Endothelial cell of umbilical vein (primary cell): ENCODE measurements around the gene MEF2A. TPM values are rescaled to one million over a fixed set of nuclear protein-coding genes. Genes with fewer than 3 reads are reported as not detected.

Experiments used
- BruUV-seq: library from RNA; stranded (reverse); fragments of 400-500 nt; replicated peaks from 2 replicates; lab custom pipeline; 2021; lab: Mats Ljungman, UMichigan
- CTCF ChIA-PET: fragments of 300-600, 350-600 bp; sonication (Branson Sonifier 250); formaldehyde crosslinking; loops from one replicate; lab custom pipeline; 2021; ENCODE audit warnings: antibody characterized with exemption, inconsistent platforms; lab: Charles Lee
- POLR2A ChIA-PET: fragments of 300-600, 350-600 bp; sonication (Branson Sonifier 250); formaldehyde crosslinking; loops from one replicate; lab custom pipeline; 2021; ENCODE audit warnings: antibody characterized with exemption, inconsistent platforms; lab: Charles Lee
- DNase-seq: peaks from one replicate; pipeline ENCODE4 v3.0.0-alpha.2; 2011; ENCODE audit warnings: low read depth, low spot score
- FAIRE-seq: peaks from 2 replicates; lab custom pipeline; 2011; peaks lifted over from hg19 to GRCh38; lab: Jason Lieb, UNC
- H2AFZ ChIP-seq: 2 replicates; pipeline ENCODE4 v1.6.0; 2012; ENCODE audit warnings: low read depth, low read length, control low read depth, inconsistent platforms
- H3K27ac ChIP-seq: 2 replicates; pipeline ENCODE4 v1.5.1; 2011; ENCODE audit warnings: low read depth, mild to moderate bottlenecking, control low read depth, low read length, moderate library complexity; ENCODE audit not compliant: insufficient read depth
- H3K27me3 ChIP-seq, 2 experiments: 2 replicates each; pipeline versions ENCODE4 v1.6.0 to v1.6.1; 2011; ENCODE audit warnings: low read length in 2 of 2, mixed read lengths in 1 of 2; ENCODE audit not compliant: control insufficient read depth in 2 of 2, insufficient read depth in 2 of 2
- H3K36me3 ChIP-seq, 2 experiments: 2 replicates in 1 of 2; 3 replicates in 1 of 2; pipeline ENCODE4 v1.5.1; 2011; ENCODE audit warnings: low read length in 2 of 2, mild to moderate bottlenecking in 1 of 2, moderate library complexity in 1 of 2; ENCODE audit not compliant: control insufficient read depth in 2 of 2, insufficient read depth in 2 of 2; ENCODE audit errors: extremely low read depth in 1 of 2
- H3K4me1 ChIP-seq: 3 replicates; pipeline ENCODE4 v1.5.1; 2011; ENCODE audit warnings: mild to moderate bottlenecking, low read length; ENCODE audit not compliant: control insufficient read depth, insufficient read depth; ENCODE audit errors: extremely low read depth
- H3K4me2 ChIP-seq: 2 replicates; pipeline ENCODE4 v1.6.1; 2011; ENCODE audit warnings: low read length, control low read depth, mixed read lengths; ENCODE audit not compliant: insufficient read depth
- H3K4me3 ChIP-seq, 3 experiments: fragments of 200-600 bp in 1 of 3; sonication (generic), shearing (Covaris generic) in 1 of 3; replicated peaks in 1 of 3; 2 replicates each; pipeline ENCODE4 v1.5.1; 2011 to 2016; ENCODE audit warnings: control low read depth in 3 of 3, low read length in 3 of 3, mild to moderate bottlenecking in 2 of 3, inconsistent platforms in 1 of 3, low read depth in 1 of 3, moderate library complexity in 1 of 3; ENCODE audit not compliant: insufficient read depth in 1 of 3
- H3K79me2 ChIP-seq: 2 replicates; pipeline ENCODE4 v1.6.0; 2012; ENCODE audit warnings: low read length, inconsistent platforms; ENCODE audit not compliant: control insufficient read depth, insufficient read depth
- H3K9ac ChIP-seq: replicated peaks from 2 replicates; pipeline ENCODE3; 2011; ENCODE audit warnings: low read length, control low read depth; ENCODE audit not compliant: insufficient read depth; ENCODE audit errors: extremely low read depth
- H3K9me1 ChIP-seq: replicated peaks from 3 replicates; pipeline ENCODE4 v1.6.0; 2011; ENCODE audit warnings: mild to moderate bottlenecking, low read length; ENCODE audit not compliant: control insufficient read depth, insufficient read depth; ENCODE audit errors: extremely low read depth
- H3K9me3 ChIP-seq: replicated peaks from 2 replicates; pipeline ENCODE4 v1.5.1; 2012; ENCODE audit warnings: low read length, inconsistent platforms; ENCODE audit not compliant: control insufficient read depth, insufficient read depth
- H4K20me1 ChIP-seq: replicated peaks from 2 replicates; pipeline ENCODE3; 2011; ENCODE audit warnings: mild to moderate bottlenecking, low read length; ENCODE audit not compliant: control insufficient read depth, insufficient read depth; ENCODE audit errors: extremely low read depth
- CTCF ChIP-seq, 2 donors: IDR thresholded peaks; 1 replicate in 1 of 2; 2 replicates in 1 of 2; pipeline ENCODE4 v1.5.1; 2011; ENCODE audit warnings: low read length in 2 of 2, mild to moderate bottlenecking in 2 of 2, moderate library complexity in 2 of 2, control low read depth in 1 of 2, inconsistent platforms in 1 of 2, low read depth in 1 of 2; ENCODE audit not compliant: insufficient read depth in 1 of 2; ENCODE audit errors: extremely low read depth in 1 of 2
- EZH2 ChIP-seq: IDR thresholded peaks from 2 replicates; pipeline ENCODE4 v1.6.1; 2012; ENCODE audit warnings: borderline replicate concordance, low read depth, mild to moderate bottlenecking, moderate library complexity, low read length, inconsistent platforms; ENCODE audit not compliant: severe bottlenecking
- FOS ChIP-seq: IDR thresholded peaks from 2 replicates; pipeline ENCODE4 v1.6.1; 2011; ENCODE audit warnings: mild to moderate bottlenecking, low read length, moderate library complexity, borderline replicate concordance; ENCODE audit not compliant: insufficient read depth
- GATA2 ChIP-seq: IDR thresholded peaks from 2 replicates; pipeline ENCODE4 v1.7.0; 2011; ENCODE audit warnings: low read depth, mild to moderate bottlenecking, moderate library complexity, mixed read lengths, low read length; ENCODE audit not compliant: insufficient read length, insufficient read depth
- JUN ChIP-seq: IDR thresholded peaks from 2 replicates; pipeline ENCODE4 v1.6.1; 2011; ENCODE audit warnings: borderline replicate concordance, low read depth; ENCODE audit not compliant: insufficient read length, insufficient read depth
- MAX ChIP-seq: IDR thresholded peaks from 2 replicates; pipeline ENCODE4 v1.6.1; 2011; ENCODE audit not compliant: insufficient read depth, insufficient read length
- MYC ChIP-seq: IDR thresholded peaks from one replicate; pipeline ENCODE4 v1.6.1; 2011; ENCODE audit warnings: mild to moderate bottlenecking, low read depth, low read length
- POLR2A ChIP-seq: IDR thresholded peaks from 2 replicates; pipeline ENCODE4 v1.6.1; 2012; ENCODE audit warnings: low read depth, mild to moderate bottlenecking, control low read depth, low read length
- POLR2AphosphoS5 ChIP-seq: IDR thresholded peaks from 2 replicates; pipeline ENCODE4 v1.6.1; 2012; ENCODE audit warnings: low read depth, mild to moderate bottlenecking, control low read depth, low read length, moderate library complexity; ENCODE audit not compliant: insufficient read depth
- dilution Hi-C: fragments of 300-500 bp; cut with MboI; formaldehyde crosslinking; loops from one replicate; pipeline ENCODE4 v1.15.0; 2019; ENCODE audit warnings: low sequenced_read_pairs; ENCODE audit not compliant: extremely low pct_ligation_motif_present
- intact Hi-C: fragments of 100-400 bp; cut with micrococcal nuclease; formaldehyde crosslinking; loops from one replicate; pipeline ENCODE4 v1.10.0; 2022
- polyA plus RNA-seq, 4 experiments: library from polyadenylated mRNA; depleted of rRNA in 3 of 4; stranded (reverse) in 3 of 4; unstranded in 1 of 4; fragments of >200 nt; gene quantifications; 2 replicates each; pipeline versions ENCODE4 v1.2.1 to v1.2.3, GENCODE V29; 2011 to 2012; ENCODE audit warnings: missing spikeins in 1 of 4
- total RNA-seq: library from RNA; stranded (reverse); gene quantifications from 2 replicates; pipeline ENCODE4 v1.2.3, GENCODE V29; 2021

Gene MEF2A
- total and polyA plus RNA-seq, 2 donors (not counting 3 experiments of a cell fraction or from before 2014, with no cell fraction given), result 38.0 to 45.3 TPM

- Histone ChIP-seq H3K4me3 (no peak overlapping the region), H3K4me1 (no peaks in the 10 kb centered on the region), H2AFZ (no peak overlapping the region), H3K36me3 (no peaks in the 10 kb centered on the region), H4K20me1 (no peaks in the 10 kb centered on the region), H3K9me1 (no peaks in the 10 kb centered on the region), H3K27ac (no peak overlapping the region), H3K4me2 (no peak overlapping the region), H3K9ac (no peak overlapping the region), H3K9me3 (no peaks in the 10 kb centered on the region), H3K79me2 (no peaks in the 10 kb centered on the region), H3K27me3 (no peaks in the 10 kb centered on the region)
- FAIRE-seq, result no peak
- dilution Hi-C loops (no loop called here), intact Hi-C loops (no loop called here)
- ChIA-PET CTCF (interaction anchor here (1.0 to 1.5 kb wide), 2 partner anchors 19 to 156 kb away, joined by 3 read pairs; no protein-coding TSS in a partner anchor), POLR2A (no interaction called here)
- TF ChIP-seq POLR2AphosphoS5 (no peak), FOS (no peak), CTCF (IDR thresholded peaks at IDR 0.05; ENCODE audit: extremely low read depth in 1 of 2, insufficient read depth in 1 of 2, low read depth in 1 of 2, low read length in 2 of 2) (no peak), JUN (no peak), EZH2 (no peak)
- DNase-seq, result no peak
- BruUV-seq, result no TSS peak
Observed at GRCh38 chr15:99547517-99547916, 18.3 kb upstream of the MEF2A start.

- Histone ChIP-seq H3K79me2 (no peaks in the 10 kb centered on the region), H3K9me3 (no peaks in the 10 kb centered on the region), H3K36me3 (no peaks in the 10 kb centered on the region), H4K20me1 (no peaks in the 10 kb centered on the region), H3K4me3 (no peak overlapping the region), H3K4me1 (no peaks in the 10 kb centered on the region), H3K9ac (no peak overlapping the region), H3K27me3 (peaks cover 0 to 1% of the 10 kb centered on the region in 2 experiments), H3K9me1 (no peaks in the 10 kb centered on the region), H3K27ac (no peak overlapping the region), H2AFZ (no peak overlapping the region), H3K4me2 (no peak overlapping the region)
- dilution Hi-C loops (no loop called here), intact Hi-C loops (no loop called here)
- DNase-seq (no peak), FAIRE-seq (no peak)
- TF ChIP-seq EZH2 (no peak), FOS (no peak), MYC (no peak), POLR2AphosphoS5 (no peak), CTCF (IDR thresholded peaks at IDR 0.05; ENCODE audit: extremely low read depth in 1 of 2, insufficient read depth in 1 of 2, low read depth in 1 of 2, low read length in 2 of 2) (no peak), GATA2 (no peak), JUN (no peak), POLR2A (no peak), MAX (no peak)
- CTCF ChIA-PET, result interaction anchor here (0.7 kb wide), 1 partner anchor 43 kb away, joined by 3 read pairs; no protein-coding TSS in a partner anchor
- POLR2A ChIA-PET, result no interaction called here
- BruUV-seq, result no TSS peak
Observed at GRCh38 chr15:99550077-99550476, 15.7 kb upstream of the MEF2A start.
